ENCODE results near the gene VPS26C. TPM values are rescaled to one million over a fixed set of nuclear protein-coding genes. Genes with fewer than 3 reads are reported as not detected.
A peak's percentile ranks its signal among the peaks of the same experiment; 100 is the strongest.

Gene VPS26C
- total and polyA plus RNA-seq, 10 of the 15 experiments (the other 5 are each of a cell fraction or from before 2014, with no cell fraction given): 32.5 to 65.1 (median 48.0) TPM

- TF ChIP-seq E4F1 (IDR thresholded peaks at IDR 0.05; ENCODE audit: borderline replicate concordance, partially characterized antibody): no peak
- 0 out of 2 replicates have a peak, but pooled peaks have one; percentile 3 for TF ChIP-seq SMC3 (IDR thresholded peaks at IDR 0.05; ENCODE audit: borderline replicate concordance, low read length)
- peak; percentile 88 for TF ChIP-seq SMARCA5 (IDR thresholded peaks at IDR 0.05)
- TF ChIP-seq SUZ12 (IDR thresholded peaks at IDR 0.05; ENCODE audit: unreplicated experiment): no peak
- peak; percentile 93 for TF ChIP-seq SPI1 (IDR thresholded peaks at IDR 0.05; ENCODE audit: borderline replicate concordance, insufficient read depth, low read depth, low read length)
- no peak for TF ChIP-seq CBX3 (IDR thresholded peaks at IDR 0.05; ENCODE audit: borderline replicate concordance, low read depth)
- TF ChIP-seq ZNF217 (IDR thresholded peaks at IDR 0.05): no peak
- TF ChIP-seq BMI1 (IDR thresholded peaks at IDR 0.05; ENCODE audit: borderline replicate concordance): no peak
- TF ChIP-seq ZNF592 (IDR thresholded peaks at IDR 0.05): no peak
- TF ChIP-seq ASH2L (IDR thresholded peaks at IDR 0.05; ENCODE audit: borderline replicate concordance, low read depth): no peak
- 0 out of 2 replicates have a peak, but pooled peaks have one; percentile 1 for TF ChIP-seq RAD21 (IDR thresholded peaks at IDR 0.05; ENCODE audit: insufficient read depth, low read depth, low read length)
These were observed 58.9 kb downstream of the VPS26C start (continued) for GRCh38 chr21:37208056-37208721.
